DND-41 (cell line): ENCODE measurements around the gene FAM53B.

ENCODE experiments used
- ATAC-seq: fragments of 200-7000 bp; cut with Tn5 transposase; 3 replicates; pipeline ENCODE4 v1.9.1; 2021; ENCODE audit warnings: low read depth; ENCODE audit not compliant: insufficient read depth
- DNase-seq: peaks from one replicate; pipeline ENCODE4 v3.0.0-alpha.2; 2020
- H2AFZ ChIP-seq: 2 replicates; pipeline ENCODE4 v1.6.0; 2012; ENCODE audit warnings: low read depth, low read length
- H3K27ac ChIP-seq: 2 replicates; pipeline ENCODE4 v1.5.1; 2012; ENCODE audit warnings: low read length, inconsistent platforms
- H3K27me3 ChIP-seq: fragments of 200-600 bp; sonication (generic); 2 replicates; pipeline ENCODE4 v1.6.0; 2012; ENCODE audit warnings: low read length, mild to moderate bottlenecking, inconsistent platforms; ENCODE audit not compliant: insufficient read depth, poor library complexity
- H3K36me3 ChIP-seq: 2 replicates; pipeline ENCODE4 v1.5.1; 2012; ENCODE audit warnings: low read length, inconsistent platforms; ENCODE audit not compliant: insufficient read depth
- H3K4me1 ChIP-seq: 2 replicates; pipeline ENCODE4 v1.5.1; 2012; ENCODE audit warnings: mild to moderate bottlenecking, low read length; ENCODE audit not compliant: insufficient read depth
- H3K4me2 ChIP-seq: 2 replicates; pipeline ENCODE4 v1.6.0; 2012; ENCODE audit warnings: mild to moderate bottlenecking, moderate library complexity, low read length, inconsistent platforms; ENCODE audit not compliant: insufficient read depth
- H3K4me3 ChIP-seq, 2 experiments: fragments of 200-600 bp in 1 of 2; shearing (Covaris generic) in 1 of 2; 2 replicates each; pipeline ENCODE4 v1.5.1; 2012 to 2016; ENCODE audit warnings: inconsistent platforms in 2 of 2, low read length in 2 of 2, mild to moderate bottlenecking in 2 of 2, low read depth in 1 of 2, moderate library complexity in 1 of 2
- H3K79me2 ChIP-seq: 2 replicates; pipeline ENCODE4 v1.6.0; 2012; ENCODE audit warnings: low read length, inconsistent platforms; ENCODE audit not compliant: insufficient read depth
- H3K9ac ChIP-seq: 2 replicates; pipeline ENCODE4 v1.6.0; 2012; ENCODE audit warnings: low read depth, mild to moderate bottlenecking, inconsistent platforms, low read length, moderate library complexity
- H3K9me3 ChIP-seq: 2 replicates; pipeline ENCODE4 v1.5.1; 2012; ENCODE audit warnings: low read length, moderate library complexity, mild to moderate bottlenecking, inconsistent platforms; ENCODE audit not compliant: insufficient read depth, severe bottlenecking
- H4K20me1 ChIP-seq: 2 replicates; pipeline ENCODE4 v1.6.0; 2012; ENCODE audit warnings: low read length; ENCODE audit not compliant: insufficient read depth
- CTCF ChIP-seq: IDR thresholded peaks from 2 replicates; pipeline ENCODE4 v1.5.1; 2012; ENCODE audit warnings: borderline replicate concordance, low read length, moderate library complexity, mild to moderate bottlenecking; ENCODE audit not compliant: poor library complexity, severe bottlenecking; ENCODE audit errors: extremely low read depth
- EZH2 ChIP-seq: IDR thresholded peaks from 3 replicates; pipeline ENCODE4 v1.6.1; 2012; ENCODE audit warnings: borderline replicate concordance, low read depth, mild to moderate bottlenecking, moderate library complexity, low read length, inconsistent platforms; ENCODE audit not compliant: severe bottlenecking

FAM53B gene

GRCh38 chr10:124669824-124670654 is 74.1 kb downstream of the FAM53B start:
- Histone ChIP-seq H3K36me3 (peaks cover 98% of the 10 kb centered on the region), H3K27ac (peak overlapping the region; percentile 40), H4K20me1 (peaks cover 85% of the 10 kb centered on the region), H3K9ac (no peak overlapping the region), H3K27me3 (no peaks in the 10 kb centered on the region), H3K9me3 (no peaks in the 10 kb centered on the region), H3K79me2 (peaks cover 100% of the 10 kb centered on the region), H2AFZ (no peak overlapping the region), H3K4me3 (no peak overlapping the region), H3K4me1 (peaks cover 9% of the 10 kb centered on the region), H3K4me2 (no peak overlapping the region)
- DNase-seq (no peak), ATAC-seq (no peak)
- TF ChIP-seq CTCF (no peak), EZH2 (no peak)

- Histone ChIP-seq H3K27ac (peak overlapping the region; percentile 58), H3K27me3 (no peaks in the 10 kb centered on the region), H3K9ac (no peak overlapping the region), H3K79me2 (peaks cover 100% of the 10 kb centered on the region), H3K9me3 (no peaks in the 10 kb centered on the region), H3K4me2 (no peak overlapping the region), H3K4me1 (peaks cover 5% of the 10 kb centered on the region), H2AFZ (no peak overlapping the region), H4K20me1 (peaks cover 87% of the 10 kb centered on the region), H3K4me3 (no peak overlapping the region), H3K36me3 (peaks cover 98% of the 10 kb centered on the region)
- DNase-seq (no peak), ATAC-seq (no peak)
- TF ChIP-seq CTCF: no peak
- TF ChIP-seq EZH2: no peak
Measured at GRCh38 chr10:124669141-124669823, 74.9 kb downstream of the FAM53B start.

- ATAC-seq (no peak), DNase-seq (no peak)
- Histone ChIP-seq H3K4me2 (no peak overlapping the region), H3K27me3 (no peaks in the 10 kb centered on the region), H4K20me1 (peaks cover 88% of the 10 kb centered on the region), H3K27ac (peak overlapping the region; percentile 58), H3K79me2 (peaks cover 100% of the 10 kb centered on the region), H3K36me3 (peaks cover 98% of the 10 kb centered on the region), H3K4me3 (no peak overlapping the region), H3K9ac (no peak overlapping the region), H3K4me1 (peaks cover 6% of the 10 kb centered on the region), H2AFZ (no peak overlapping the region), H3K9me3 (no peaks in the 10 kb centered on the region)
- TF ChIP-seq CTCF (no peak), EZH2 (no peak)
Measured at GRCh38 chr10:124668517-124669051, 75.6 kb downstream of the FAM53B start.
